ENCODE results near the gene CACYBP.

DNA sequence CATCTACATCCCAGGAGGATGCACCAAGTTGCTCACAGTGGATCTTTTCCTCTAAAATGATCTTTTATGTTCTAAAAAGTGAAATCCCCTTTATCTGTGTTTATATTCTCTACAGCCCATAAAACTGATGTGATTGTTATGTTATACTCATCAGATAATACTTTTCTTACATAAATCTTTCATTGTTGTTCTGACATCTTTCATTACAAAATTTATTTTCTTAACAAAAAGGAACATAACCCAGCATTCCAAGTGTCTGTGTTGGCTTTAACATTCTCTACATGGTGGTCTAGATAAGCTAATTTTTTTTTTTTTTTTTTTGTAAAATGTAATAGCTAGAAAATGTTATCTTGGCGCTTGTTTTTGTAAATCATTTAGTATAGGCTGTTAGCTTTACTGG, 8.3 kb upstream of the CACYBP start:
- TF ChIP-seq, protein P1, sequence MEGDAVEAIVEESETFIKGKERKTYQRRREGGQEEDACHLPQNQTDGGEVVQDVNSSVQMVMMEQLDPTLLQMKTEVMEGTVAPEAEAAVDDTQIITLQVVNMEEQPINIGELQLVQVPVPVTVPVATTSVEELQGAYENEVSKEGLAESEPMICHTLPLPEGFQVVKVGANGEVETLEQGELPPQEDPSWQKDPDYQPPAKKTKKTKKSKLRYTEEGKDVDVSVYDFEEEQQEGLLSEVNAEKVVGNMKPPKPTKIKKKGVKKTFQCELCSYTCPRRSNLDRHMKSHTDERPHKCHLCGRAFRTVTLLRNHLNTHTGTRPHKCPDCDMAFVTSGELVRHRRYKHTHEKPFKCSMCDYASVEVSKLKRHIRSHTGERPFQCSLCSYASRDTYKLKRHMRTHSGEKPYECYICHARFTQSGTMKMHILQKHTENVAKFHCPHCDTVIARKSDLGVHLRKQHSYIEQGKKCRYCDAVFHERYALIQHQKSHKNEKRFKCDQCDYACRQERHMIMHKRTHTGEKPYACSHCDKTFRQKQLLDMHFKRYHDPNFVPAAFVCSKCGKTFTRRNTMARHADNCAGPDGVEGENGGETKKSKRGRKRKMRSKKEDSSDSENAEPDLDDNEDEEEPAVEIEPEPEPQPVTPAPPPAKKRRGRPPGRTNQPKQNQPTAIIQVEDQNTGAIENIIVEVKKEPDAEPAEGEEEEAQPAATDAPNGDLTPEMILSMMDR (conservative IDR thresholded peaks at IDR 0.05) = no peak
- no peak for TF ChIP-seq ZFX (IDR thresholded peaks at IDR 0.05)

All from C4-2B (cell line).